ENCODE measurements around the gene AUP1. TPM values are rescaled to one million over a fixed set of nuclear protein-coding genes. Genes with fewer than 3 reads are reported as not detected.

AUP1 gene
- total and polyA plus RNA-seq, 5 experiments from 2014 or later: 79.5 to 184 (median 88.9) TPM

- Mint-ChIP-seq H3K4me3 (peak overlapping the region; percentile 82 to 98 (median 92)), H3K4me1 (peaks cover 12 to 22% (median 19%) of the 10 kb centered on the region in 4 donors), H3K36me3 (no peaks in the 10 kb centered on the region), H3K27me3 (peaks cover 11 to 33% (median 22%) of the 10 kb centered on the region in 5 donors), H3K9me3 (no peaks in the 10 kb centered on the region), H3K27ac (peak overlapping the region; percentile 66 to 95 (median 90))
- peak in 3 of 10 donors; percentile 30 to 46 (median 37) for DNase-seq
- ATAC-seq: peak; percentile 60 to 65
- POLR2A ChIA-PET: interaction anchor here (0.6 to 1.3 kb wide), 7 partner anchors 12 to 72 kb away, joined by 3 to 4 read pairs (median 3); partner anchors contain the start of genes AUP1, CCDC142, HTRA2 and PCGF1
Observed at GRCh38 chr2:74554820-74555531, 25.5 kb upstream of the AUP1 start.

DNA sequence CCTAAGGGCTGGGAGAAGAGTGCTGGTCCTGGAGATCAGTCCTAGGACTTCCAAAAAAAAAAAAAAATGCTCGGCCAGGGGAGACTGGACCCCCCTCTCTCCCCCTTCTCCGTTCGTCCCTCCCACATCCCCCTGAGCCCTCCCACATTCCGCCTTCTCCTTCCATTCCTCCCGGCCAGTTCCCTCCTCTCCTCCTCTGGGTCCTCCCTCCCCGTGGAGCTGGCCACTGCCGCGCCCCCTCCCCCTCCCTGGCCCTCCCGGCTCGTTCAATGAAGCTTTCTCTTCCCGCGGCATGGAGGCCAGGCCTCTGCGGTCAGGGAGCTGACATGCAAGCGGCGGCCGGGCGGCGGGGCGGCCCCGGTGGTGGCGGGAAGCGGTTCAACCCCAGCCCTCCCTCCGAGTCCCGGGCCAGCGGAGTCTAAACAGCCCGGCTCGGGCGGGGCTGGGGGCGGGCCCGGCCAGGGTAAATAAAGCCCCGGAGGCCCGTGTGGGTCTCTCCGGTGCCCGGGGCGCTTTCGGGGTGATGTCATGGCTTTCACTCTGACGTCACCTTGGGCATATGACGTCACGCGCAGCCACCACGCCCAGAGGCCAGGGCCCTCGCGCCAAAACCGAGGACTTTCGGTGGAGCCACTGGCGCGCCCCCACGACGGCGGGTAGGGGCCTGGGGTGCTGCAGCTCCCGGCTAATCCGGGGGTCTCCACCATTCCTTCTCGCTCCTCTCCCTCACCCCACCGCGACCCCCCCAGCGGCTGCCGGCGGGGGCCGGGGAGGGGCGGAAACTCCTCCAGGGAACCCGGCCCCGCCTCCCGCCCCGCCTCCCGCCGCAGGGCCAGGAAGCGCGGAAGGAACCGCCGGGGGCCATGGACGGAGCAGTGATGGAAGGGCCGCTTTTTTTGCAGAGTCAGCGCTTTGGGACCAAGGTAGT, 24.6 kb upstream of the AUP1 start, which contains the start of the genes DOK1 and LOXL3:
TSS of gene DOK1 (plus strand) at position 829 of the 928 bp plus-strand sequence. CDS start at position 864, 35 bp downstream.
TSS of gene LOXL3 (minus strand) at position 51 of the 928 bp plus-strand sequence. CDS start 1,308 bp downstream, outside the sequence.
- H3K4me3 Mint-ChIP-seq: peak within 1 kb of the TSS; percentile 82 to 98 (median 92)
- peaks cover 12 to 26% (median 25%) of the 10 kb centered on the region in 4 donors for H3K4me1 Mint-ChIP-seq
- H3K27ac Mint-ChIP-seq: peak within 1 kb of the TSS; percentile 66 to 95 (median 90)
- POLR2A ChIA-PET: interaction anchor here (0.6 to 1.1 kb wide), 5 partner anchors 23 to 82 kb away, joined by 3 to 5 read pairs (median 4); partner anchors contain the start of genes AUP1, HTRA2 and MRPL53
- peak; percentile 65 to 88 (median 78) for DNase-seq
- H3K36me3 Mint-ChIP-seq: no peaks in the 10 kb centered on the region
- no peaks in the 10 kb centered on the region for H3K9me3 Mint-ChIP-seq
- peak; percentile 77 to 79 for ATAC-seq
- H3K27me3 Mint-ChIP-seq: peaks cover 16 to 39% (median 27%) of the 10 kb centered on the region in 5 donors

DNA sequence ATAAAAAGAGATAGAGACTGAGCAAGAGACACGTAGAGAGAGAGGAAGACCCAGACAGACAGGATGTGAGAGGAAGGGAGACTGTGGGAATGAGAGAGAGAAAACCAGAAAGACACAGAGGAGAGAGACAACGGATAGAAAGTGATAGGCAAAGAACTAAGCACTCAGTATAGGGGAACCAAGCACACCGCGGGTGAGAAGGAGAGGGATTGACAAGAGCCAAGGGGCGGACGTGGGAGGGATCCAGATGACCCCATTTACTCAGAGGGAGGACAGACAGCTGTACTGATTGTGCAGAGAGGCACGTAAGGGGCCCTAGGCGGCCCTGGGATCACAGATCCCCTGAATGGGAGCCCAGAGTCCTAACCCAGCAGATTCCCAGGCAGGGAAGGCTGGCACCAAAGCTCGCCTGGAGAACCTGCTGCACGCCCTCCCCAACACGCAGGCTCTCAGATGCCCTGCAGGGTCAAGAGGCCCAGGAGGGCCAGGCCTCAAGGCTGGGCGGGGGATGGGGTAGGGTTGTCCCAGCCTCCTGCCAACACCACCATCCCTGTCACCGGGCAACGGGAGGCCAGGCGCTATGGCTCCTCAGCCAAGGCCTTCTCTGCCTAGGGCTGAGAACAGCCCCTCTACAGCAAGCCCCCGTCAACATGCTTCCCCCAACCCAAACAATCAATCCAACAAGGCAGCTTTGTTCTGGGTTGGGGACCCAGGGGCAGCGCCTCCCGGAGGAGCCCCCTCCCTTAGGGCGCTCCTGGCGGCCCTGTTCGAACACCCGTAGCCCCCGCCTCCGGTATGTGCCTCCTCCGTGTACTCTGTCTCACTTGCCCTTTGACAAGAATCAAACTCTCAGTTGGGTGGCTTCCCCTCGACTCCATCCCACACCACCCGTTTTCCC, 23.7 kb upstream of the AUP1 start:
- peaks cover 12 to 33% (median 29%) of the 10 kb centered on the region in 4 donors for H3K4me1 Mint-ChIP-seq
- POLR2A ChIA-PET: interaction anchor here (1.0 kb wide), 2 partner anchors 9 to 22 kb away, joined by 3 to 4 read pairs; no protein-coding TSS in a partner anchor
- peak overlapping the region in 9 of 10 donors; percentile 2 to 94 (median 76) for H3K27ac Mint-ChIP-seq
- peaks cover 19 to 44% (median 30%) of the 10 kb centered on the region in 5 donors for H3K27me3 Mint-ChIP-seq
- H3K36me3 Mint-ChIP-seq: peaks cover 0 to 3% (median 0%) of the 10 kb centered on the region in 3 donors
- H3K9me3 Mint-ChIP-seq: no peaks in the 10 kb centered on the region
- DNase-seq (no peak), ATAC-seq (no peak)
- H3K4me3 Mint-ChIP-seq: peak overlapping the region; percentile 58 to 87 (median 78)

DNA sequence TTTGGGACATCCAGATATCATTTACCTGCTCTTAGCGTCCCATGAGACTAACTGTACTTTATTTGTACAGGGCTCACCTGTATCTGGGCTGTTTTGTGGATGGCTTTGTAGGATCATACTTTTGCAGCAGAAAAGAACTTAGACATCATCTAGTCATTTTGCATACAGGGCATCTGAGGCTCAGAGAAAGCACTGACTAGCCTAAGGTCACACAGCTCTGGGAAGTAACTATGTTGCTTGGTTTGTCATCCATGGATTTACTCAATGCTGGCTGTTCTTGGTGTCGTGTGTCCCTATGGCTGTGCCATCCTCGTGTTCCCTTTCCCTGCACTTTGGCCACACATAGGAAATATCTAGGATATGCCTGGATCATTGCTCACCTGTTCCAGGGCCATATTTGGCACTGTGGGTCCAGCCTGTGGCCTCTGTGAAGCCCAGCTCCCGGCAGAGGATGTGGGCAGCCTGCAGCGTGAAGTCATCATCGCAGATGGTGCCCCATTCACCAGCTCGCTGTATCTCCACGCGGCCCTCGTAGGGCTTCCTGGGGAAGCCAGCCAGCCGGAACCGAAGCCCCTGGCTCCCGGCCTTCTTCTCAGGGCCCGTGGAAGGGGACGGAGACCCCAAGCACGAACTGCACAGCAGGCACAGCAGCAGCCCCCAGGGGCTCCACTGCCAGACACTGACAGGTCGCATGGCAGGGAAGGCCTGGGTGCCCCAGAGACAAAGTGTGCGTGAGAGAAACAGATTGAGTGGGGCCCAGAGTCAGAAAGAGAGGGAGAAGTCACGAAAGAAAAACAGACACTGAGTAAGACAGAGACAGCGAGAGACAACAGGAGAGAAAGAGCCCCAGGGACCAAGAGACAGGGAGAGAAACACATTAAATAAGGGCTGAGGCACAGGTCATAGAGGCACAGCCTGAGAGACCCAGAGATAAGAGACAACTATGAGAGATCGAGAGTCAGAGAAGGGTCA, 22.7 kb upstream of the AUP1 start:
- Mint-ChIP-seq H3K27me3 (peaks cover 28 to 54% (median 36%) of the 10 kb centered on the region in 5 donors), H3K9me3 (no peaks in the 10 kb centered on the region), H3K36me3 (peaks cover 0 to 4% (median 0%) of the 10 kb centered on the region in 3 donors), H3K4me3 (peak overlapping the region; percentile 16 to 86 (median 58)), H3K4me1 (peaks cover 12 to 34% (median 30%) of the 10 kb centered on the region in 4 donors), H3K27ac (peak overlapping the region in 5 of 10 donors; percentile 8 to 85 (median 56))
- ATAC-seq: no peak
- DNase-seq: no peak
- POLR2A ChIA-PET: interaction anchor here (1.0 kb wide), 1 partner anchor 8 kb away, joined by 3 read pairs; no protein-coding TSS in a partner anchor

GRCh38 chr2:74551530-74551929, 22.0 kb upstream of the AUP1 start:
- Mint-ChIP-seq H3K9me3 (no peaks in the 10 kb centered on the region), H3K27ac (no peak overlapping the region), H3K4me1 (peaks cover 10 to 34% (median 27%) of the 10 kb centered on the region in 4 donors), H3K27me3 (peaks cover 28 to 61% (median 38%) of the 10 kb centered on the region in 5 donors), H3K36me3 (peaks cover 0 to 4% (median 0%) of the 10 kb centered on the region in 3 donors), H3K4me3 (peak overlapping the region in 1 of 10 donors; percentile 29)
- ATAC-seq (no peak), DNase-seq (no peak)
- POLR2A ChIA-PET: no interaction called here

DNA sequence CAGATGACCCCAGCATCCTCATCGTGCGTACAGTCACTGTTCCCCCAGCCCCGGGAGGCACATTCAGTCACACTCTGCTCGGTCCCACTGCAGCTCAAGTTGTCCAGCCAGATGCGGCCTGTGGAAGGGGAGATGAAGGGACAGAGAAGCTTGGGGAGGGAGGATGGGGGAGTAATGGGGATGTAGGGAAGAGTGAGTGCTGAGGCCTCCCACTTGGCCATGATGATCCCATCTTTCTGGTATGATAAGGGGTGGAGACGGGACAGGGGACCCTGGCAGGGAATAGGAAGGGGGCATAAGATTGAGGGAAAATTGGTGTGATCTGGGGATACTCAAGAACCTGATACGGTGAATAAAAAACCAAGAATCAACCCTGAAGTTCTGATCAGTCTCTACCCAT, 20.7 kb upstream of the AUP1 start:
- peak overlapping the region in 2 of 10 donors; percentile 11 to 43 for H3K27ac Mint-ChIP-seq
- H3K27me3 Mint-ChIP-seq: peaks cover 32 to 74% (median 48%) of the 10 kb centered on the region in 5 donors
- H3K36me3 Mint-ChIP-seq: peaks cover 0 to 4% (median 0%) of the 10 kb centered on the region in 3 donors
- H3K9me3 Mint-ChIP-seq: no peaks in the 10 kb centered on the region
- DNase-seq (no peak), ATAC-seq (no peak)
- peaks cover 6 to 25% (median 18%) of the 10 kb centered on the region in 4 donors for H3K4me1 Mint-ChIP-seq
- peak overlapping the region in 4 of 10 donors; percentile 29 to 57 (median 36) for H3K4me3 Mint-ChIP-seq
- POLR2A ChIA-PET: interaction anchor here (1.3 kb wide), 1 partner anchor 14 kb away, joined by 3 read pairs; no protein-coding TSS in a partner anchor

DNA sequence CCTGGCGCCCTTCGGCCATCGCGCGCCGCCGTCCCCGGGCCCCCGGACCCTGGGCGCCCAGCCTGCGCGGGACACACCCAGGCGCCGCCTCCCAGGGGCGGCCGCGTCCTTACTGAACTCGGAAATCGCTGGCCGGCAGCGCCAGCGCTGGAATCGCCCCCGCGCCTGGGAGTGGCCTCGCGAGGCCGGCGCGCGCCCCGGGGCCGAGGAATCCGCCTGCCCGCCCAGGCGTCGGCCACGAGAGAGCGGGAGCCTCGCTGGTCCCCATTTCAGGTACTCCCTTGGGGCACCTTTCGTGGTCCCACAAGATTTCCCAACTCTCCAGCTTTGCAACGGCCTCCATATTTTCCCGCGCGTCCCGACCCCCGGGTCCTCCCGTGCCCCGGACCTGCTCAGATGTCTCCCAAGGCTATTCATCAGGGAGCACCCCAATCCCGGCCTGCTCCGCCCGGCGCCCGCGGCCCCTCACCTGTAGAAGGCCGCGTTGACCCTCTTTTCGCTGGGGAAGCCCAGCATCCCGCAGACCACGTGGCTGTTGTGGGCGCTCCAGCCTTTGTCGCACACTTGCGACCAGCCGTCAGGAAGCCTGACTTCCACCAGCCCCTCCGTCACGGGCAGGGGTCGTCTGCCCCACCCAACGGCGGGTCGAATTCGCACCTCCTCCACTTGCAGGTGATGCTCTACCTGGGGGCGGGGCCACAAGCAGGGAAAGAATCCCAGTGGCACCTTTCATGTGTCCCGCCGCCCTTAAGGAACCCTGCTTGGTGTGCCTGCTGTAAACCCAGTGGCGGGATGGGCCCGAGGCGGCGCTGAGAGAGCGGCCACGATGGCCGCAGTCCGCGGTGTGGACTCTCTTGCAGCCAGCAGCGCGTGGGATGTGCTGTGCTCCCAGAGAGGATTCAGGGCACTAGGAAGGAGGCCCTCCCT, 19.7 kb upstream of the AUP1 start:
- peak overlapping the region; percentile 29 to 78 (median 56) for H3K4me3 Mint-ChIP-seq
- no peak overlapping the region for H3K27ac Mint-ChIP-seq
- peaks cover 34 to 84% (median 48%) of the 10 kb centered on the region in 5 donors for H3K27me3 Mint-ChIP-seq
- peaks cover 0 to 4% (median 0%) of the 10 kb centered on the region in 3 donors for H3K36me3 Mint-ChIP-seq
- peaks cover 6 to 19% (median 14%) of the 10 kb centered on the region in 4 donors for H3K4me1 Mint-ChIP-seq
- POLR2A ChIA-PET: interaction anchor here (1.3 kb wide), 1 partner anchor 13 kb away, joined by 3 read pairs; no protein-coding TSS in a partner anchor
- ATAC-seq (peak; percentile 30 to 70), DNase-seq (no peak)
- H3K9me3 Mint-ChIP-seq: no peaks in the 10 kb centered on the region

GRCh38 chr2:74548285-74548899, 18.9 kb upstream of the AUP1 start:
- Mint-ChIP-seq H3K27ac (peak overlapping the region in 1 of 10 donors; percentile 34), H3K9me3 (no peaks in the 10 kb centered on the region), H3K4me1 (peaks cover 4 to 17% (median 13%) of the 10 kb centered on the region in 4 donors), H3K27me3 (peaks cover 35 to 86% (median 48%) of the 10 kb centered on the region in 5 donors), H3K4me3 (peak overlapping the region; percentile 22 to 83 (median 75)), H3K36me3 (peaks cover 0 to 4% (median 0%) of the 10 kb centered on the region in 3 donors)
- POLR2A ChIA-PET: no interaction called here
- DNase-seq (no peak), ATAC-seq (no peak)

DNA sequence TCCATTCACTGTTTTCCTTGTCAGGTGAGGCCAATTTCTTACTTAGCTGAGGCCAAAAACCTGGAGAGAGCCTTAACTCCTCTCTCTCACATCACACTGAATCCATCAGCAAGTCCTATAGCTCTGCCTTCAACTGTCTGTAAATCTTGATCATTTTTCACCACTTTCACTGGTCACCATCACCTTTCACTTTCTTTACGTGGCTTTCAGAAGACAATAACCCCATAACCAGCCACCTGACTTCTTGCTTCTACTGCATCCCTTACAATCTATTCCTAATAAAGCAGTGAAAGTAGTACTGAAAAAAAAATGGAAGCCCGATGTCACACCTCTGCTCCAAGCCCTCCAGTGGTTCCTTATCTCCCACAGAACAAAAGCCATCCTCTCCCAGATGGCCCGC, 16.5 kb upstream of the AUP1 start:
- Mint-ChIP-seq H3K9me3 (no peaks in the 10 kb centered on the region), H3K27me3 (peaks cover 38 to 80% (median 46%) of the 10 kb centered on the region in 5 donors), H3K4me1 (peaks cover 0 to 13% (median 12%) of the 10 kb centered on the region in 4 donors), H3K36me3 (peaks cover 0 to 4% (median 2%) of the 10 kb centered on the region in 3 donors), H3K27ac (no peak overlapping the region), H3K4me3 (no peak overlapping the region)
- POLR2A ChIA-PET: interaction anchor here (1.0 kb wide), 1 partner anchor 24 kb away, joined by 3 read pairs; no protein-coding TSS in a partner anchor
- ATAC-seq (no peak), DNase-seq (no peak)
